HG03045 (cell line): ENCODE results near the gene TMPRSS4.

ENCODE experiments used
- ATAC-seq: cut with Tn5 transposase; IDR thresholded peaks from one replicate; pipeline ENCODE4 v1.9.1; 2021; ENCODE audit warnings: mild to moderate bottlenecking, moderate library complexity; ENCODE audit not compliant: unreplicated experiment

Gene TMPRSS4

GRCh38 chr11:118151431-118151830 lies 74.6 kb downstream of the TMPRSS4 start:
- ATAC-seq: no peak

- ATAC-seq: no peak
Measured at GRCh38 chr11:118152020-118152551, 75.2 kb downstream of the TMPRSS4 start.

GRCh38 chr11:118152552-118153471 lies 75.9 kb downstream of the TMPRSS4 start, which contains the start of gene SCN4B:
Gene SCN4B (minus strand): TSS chr11:118152823. CDS start chr11:118152673, 150 bp downstream.
- no peak for ATAC-seq

- ATAC-seq: no peak
Measured at GRCh38 chr11:118153516-118153915, 76.6 kb downstream of the TMPRSS4 start.

- no peak for ATAC-seq
Measured at GRCh38 chr11:118153976-118154375, 77.1 kb downstream of the TMPRSS4 start.

GRCh38 chr11:118154641-118155040 lies 77.8 kb downstream of the TMPRSS4 start:
- ATAC-seq: no peak

GRCh38 chr11:118155776-118156530 lies 79.1 kb downstream of the TMPRSS4 start:
- no peak for ATAC-seq

GRCh38 chr11:118156531-118157185 lies 79.8 kb downstream of the TMPRSS4 start:
- no peak for ATAC-seq

GRCh38 chr11:118157186-118157895 lies 80.5 kb downstream of the TMPRSS4 start:
- no peak for ATAC-seq

- no peak for ATAC-seq
Measured at GRCh38 chr11:118161786-118162185, 84.9 kb downstream of the TMPRSS4 start.

- ATAC-seq: no peak
Measured at GRCh38 chr11:118162846-118163245, 86.0 kb downstream of the TMPRSS4 start.

- ATAC-seq: no peak
Measured at GRCh38 chr11:118163494-118163893, 86.6 kb downstream of the TMPRSS4 start.

- no peak for ATAC-seq
Measured at GRCh38 chr11:118164885-118165284, 88.0 kb downstream of the TMPRSS4 start.

GRCh38 chr11:118166641-118167040 lies 89.8 kb downstream of the TMPRSS4 start:
- ATAC-seq: no peak

- ATAC-seq: no peak
Measured at GRCh38 chr11:118167253-118167652, 90.4 kb downstream of the TMPRSS4 start.

GRCh38 chr11:118167906-118168305 lies 91.0 kb downstream of the TMPRSS4 start:
- ATAC-seq: no peak

GRCh38 chr11:118168316-118168715 lies 91.4 kb downstream of the TMPRSS4 start:
- no peak for ATAC-seq

GRCh38 chr11:118168751-118169150 lies 91.9 kb downstream of the TMPRSS4 start:
- ATAC-seq: no peak

GRCh38 chr11:118169300-118170140 lies 92.6 kb downstream of the TMPRSS4 start:
- ATAC-seq: no peak
